ENCODE measurements around the gene TDRD6.
"Not testable (repeated sequence)": the region's sequence is repeated elsewhere in the genome, so short reads cannot be mapped to it uniquely, and the experiment has no call there.

TDRD6 gene

GRCh38 chr6:46744159-46744725 lies 56.6 kb downstream of the TDRD6 start:
- not testable (repeated sequence) for DNase-seq

GRCh38 chr6:46745973-46746372 lies 58.3 kb downstream of the TDRD6 start:
- DNase-seq: no peak

GRCh38 chr6:46746696-46747095 lies 59.0 kb downstream of the TDRD6 start, which contains the start of gene ANKRD66:
TSS of gene ANKRD66 (plus strand) at chr6:46746933. CDS start at chr6:46751949, 5,016 bp downstream.
- no peak for DNase-seq

GRCh38 chr6:46748940-46749503 lies 61.3 kb downstream of the TDRD6 start:
- DNase-seq: no peak

- no peak for DNase-seq
Observed at GRCh38 chr6:46749731-46750130, 62.0 kb downstream of the TDRD6 start.

GRCh38 chr6:46751658-46752057 lies 64.0 kb downstream of the TDRD6 start:
- no peak for DNase-seq

Data from NCI-H1694 (cell line).